ENCODE results near the gene PHF19.
A peak's percentile ranks its signal among the peaks of the same experiment; 100 is the strongest.

Gene PHF19

GRCh38 chr9:120890320-120891244, 13.6 kb upstream of the PHF19 start:
- H3K4me1 Mint-ChIP-seq: peaks cover 95% of the 10 kb centered on the region
- ATAC-seq: peak; percentile 39
- H3K9me3 Mint-ChIP-seq: no peaks in the 10 kb centered on the region

GRCh38 chr9:120889606-120890271, 12.8 kb upstream of the PHF19 start:
- Mint-ChIP-seq H3K27me3 (no peaks in the 10 kb centered on the region), H3K9me3 (no peaks in the 10 kb centered on the region), H3K4me1 (peaks cover 92% of the 10 kb centered on the region), H3K27ac (peak overlapping the region; percentile 79 to 98), H3K4me3 (peak overlapping the region; percentile 56 to 89)
- ATAC-seq: no peak
- DNase-seq: no peak

More at GRCh38 chr9:120890320-120891244, 13.6 kb upstream of the PHF19 start:
- peak; percentile 59 to 62 for DNase-seq
- Mint-ChIP-seq H3K27ac (peak overlapping the region; percentile 79 to 98), H3K4me3 (peak overlapping the region; percentile 86 to 89), H3K27me3 (no peaks in the 10 kb centered on the region)

- Mint-ChIP-seq H3K4me1 (peaks cover 92% of the 10 kb centered on the region), H3K9me3 (no peaks in the 10 kb centered on the region), H3K27ac (peak overlapping the region; percentile 89 to 98), H3K27me3 (no peaks in the 10 kb centered on the region), H3K4me3 (peak overlapping the region in 1 of 2 donors; percentile 56)
- no peak for ATAC-seq
- no peak for DNase-seq
Observed at GRCh38 chr9:120888626-120889025, 11.6 kb upstream of the PHF19 start.

GRCh38 chr9:120886490-120886967, 9.5 kb upstream of the PHF19 start:
- H3K4me3 Mint-ChIP-seq: no peak overlapping the region
- H3K9me3 Mint-ChIP-seq: no peaks in the 10 kb centered on the region
- H3K27me3 Mint-ChIP-seq: no peaks in the 10 kb centered on the region
- DNase-seq (no peak), ATAC-seq (no peak)
- peaks cover 88% of the 10 kb centered on the region for H3K4me1 Mint-ChIP-seq
- peak overlapping the region; percentile 74 to 84 for H3K27ac Mint-ChIP-seq

- Mint-ChIP-seq H3K27ac (no peak overlapping the region), H3K4me3 (no peak overlapping the region), H3K27me3 (no peaks in the 10 kb centered on the region), H3K9me3 (no peaks in the 10 kb centered on the region), H3K4me1 (peaks cover 88% of the 10 kb centered on the region)
- ATAC-seq (no peak), DNase-seq (no peak)
Observed at GRCh38 chr9:120885958-120886357, 9.0 kb upstream of the PHF19 start.

GRCh38 chr9:120885457-120885856, 8.5 kb upstream of the PHF19 start:
- peaks cover 88% of the 10 kb centered on the region for H3K4me1 Mint-ChIP-seq

GRCh38 chr9:120883608-120883996, 6.6 kb upstream of the PHF19 start:
- H3K9me3 Mint-ChIP-seq: no peaks in the 10 kb centered on the region
- peaks cover 88% of the 10 kb centered on the region for H3K4me1 Mint-ChIP-seq
- ATAC-seq: no peak
- peak overlapping the region in 1 of 2 donors; percentile 12 for H3K4me3 Mint-ChIP-seq
- DNase-seq: no peak
- no peaks in the 10 kb centered on the region for H3K27me3 Mint-ChIP-seq
- H3K27ac Mint-ChIP-seq: peak overlapping the region in 1 of 2 donors; percentile 51

More at GRCh38 chr9:120885457-120885856, 8.5 kb upstream of the PHF19 start:
- DNase-seq (no peak), ATAC-seq (no peak)
- Mint-ChIP-seq H3K4me3 (no peak overlapping the region), H3K27ac (no peak overlapping the region), H3K9me3 (no peaks in the 10 kb centered on the region), H3K27me3 (no peaks in the 10 kb centered on the region)

- ATAC-seq (peak; percentile 22), DNase-seq (no peak)
- H3K9me3 Mint-ChIP-seq: no peaks in the 10 kb centered on the region
- peaks cover 88% of the 10 kb centered on the region for H3K4me1 Mint-ChIP-seq
- H3K27ac Mint-ChIP-seq: no peak overlapping the region
- H3K4me3 Mint-ChIP-seq: peak overlapping the region; percentile 30 to 36
- H3K27me3 Mint-ChIP-seq: no peaks in the 10 kb centered on the region
Observed at GRCh38 chr9:120882935-120883607, 6.1 kb upstream of the PHF19 start.

- no peaks in the 10 kb centered on the region for H3K27me3 Mint-ChIP-seq
- peak overlapping the region; percentile 94 to 96 for H3K4me3 Mint-ChIP-seq
- peak overlapping the region in 1 of 2 donors; percentile 84 for H3K27ac Mint-ChIP-seq
- peaks cover 83% of the 10 kb centered on the region for H3K4me1 Mint-ChIP-seq
- no peaks in the 10 kb centered on the region for H3K9me3 Mint-ChIP-seq
- no peak for ATAC-seq
- no peak for DNase-seq
Observed at GRCh38 chr9:120879446-120879845, 2.5 kb upstream of the PHF19 start.

GRCh38 chr9:120878188-120879130, 1.5 kb upstream of the PHF19 start:
- Mint-ChIP-seq H3K9me3 (no peaks in the 10 kb centered on the region), H3K4me1 (peaks cover 83% of the 10 kb centered on the region), H3K27ac (peak overlapping the region; percentile 95 to 98), H3K27me3 (no peaks in the 10 kb centered on the region), H3K4me3 (peak overlapping the region; percentile 94 to 96)
- ATAC-seq (peak; percentile 6), DNase-seq (peak in 1 of 2 donors; percentile 48)

- peaks cover 85% of the 10 kb centered on the region for H3K4me1 Mint-ChIP-seq
Observed at GRCh38 chr9:120877276-120878034, 467 bp upstream of the PHF19 start.

GRCh38 chr9:120875954-120876841, 790 bp downstream of the PHF19 start:
- Mint-ChIP-seq H3K4me1 (peaks cover 85% of the 10 kb centered on the region), H3K27me3 (no peaks in the 10 kb centered on the region)

More at GRCh38 chr9:120877276-120878034, 467 bp upstream of the PHF19 start:
- no peaks in the 10 kb centered on the region for H3K27me3 Mint-ChIP-seq
- DNase-seq: peak; percentile 80 to 85
- H3K27ac Mint-ChIP-seq: peak overlapping the region; percentile 95 to 98
- H3K9me3 Mint-ChIP-seq: no peaks in the 10 kb centered on the region
- H3K4me3 Mint-ChIP-seq: peak overlapping the region; percentile 94 to 96
- peak; percentile 59 for ATAC-seq

GRCh38 chr9:120875643-120875953, 1.4 kb downstream of the PHF19 start:
- H3K27me3 Mint-ChIP-seq: no peaks in the 10 kb centered on the region
- no peaks in the 10 kb centered on the region for H3K9me3 Mint-ChIP-seq
- DNase-seq (no peak), ATAC-seq (no peak)
- peak overlapping the region; percentile 91 to 96 for H3K27ac Mint-ChIP-seq
- peaks cover 84% of the 10 kb centered on the region for H3K4me1 Mint-ChIP-seq
- H3K4me3 Mint-ChIP-seq: peak overlapping the region; percentile 84 to 88

More at GRCh38 chr9:120875954-120876841, 790 bp downstream of the PHF19 start:
- ATAC-seq (peak; percentile 74), DNase-seq (peak; percentile 89 to 96)
- Mint-ChIP-seq H3K9me3 (no peaks in the 10 kb centered on the region), H3K4me3 (peak overlapping the region; percentile 85 to 88), H3K27ac (peak overlapping the region; percentile 91 to 97)

Measured in stimulated activated naive CD8-positive, alpha-beta T cell treated with anti-CD3 and anti-CD28 coated beads, Interleukin-15, amount 100 ng/mL, for 72 hours (primary cell).